Colonic mucosa (tissue), 4 donors: ENCODE data around the gene CDIP1. TPM values are rescaled to one million over a fixed set of nuclear protein-coding genes. Genes with fewer than 3 reads are reported as not detected.
"Not testable (repeated sequence)": the region's sequence is repeated elsewhere in the genome, so short reads cannot be mapped to it uniquely, and the experiment has no call there.

Experiments
- DNase-seq: peaks from one replicate; pipeline ENCODE4 v3.0.0-alpha.2; 2020
- H3K27ac ChIP-seq: fragments of 200-600 bp; one replicate; pipeline ENCODE4 v1.8.0; 2021
- H3K27me3 ChIP-seq: fragments of 200-600 bp; one replicate; pipeline ENCODE4 v1.8.0; 2021
- H3K36me3 ChIP-seq: fragments of 200-600 bp; one replicate; pipeline ENCODE4 v1.8.0; 2021
- H3K4me1 ChIP-seq: fragments of 200-600 bp; one replicate; pipeline ENCODE4 v1.8.0; 2021; ENCODE audit warnings: mild to moderate bottlenecking
- H3K4me3 ChIP-seq: fragments of 200-600 bp; one replicate; pipeline ENCODE4 v1.8.0; 2021
- H3K9ac ChIP-seq, 2 donors: one replicate each; pipeline ENCODE4 v1.7.0; 2013; ENCODE audit warnings: control low read depth in 2 of 2, low read depth in 2 of 2, low read length in 2 of 2
- H3K9me3 ChIP-seq: fragments of 200-600 bp; one replicate; pipeline ENCODE4 v1.8.0; 2021
- intact Hi-C: fragments of 100-400 bp; cut with DNase I; formaldehyde crosslinking; loops from one replicate; pipeline ENCODE4 v1.14.1; 2022
- total RNA-seq, 2 donors: library from RNA; stranded (reverse); fragmentation: NEBNext Ultra II Directional in 1 of 2; extraction: Animal tissue kit (Norgen Biotek cat#: 25700) in 1 of 2; gene quantifications; one replicate each; pipeline ENCODE4 v1.2.1, GENCODE V29; 2021
- TF ChIP-seq, protein P1 (sequence below): fragments of 200-600 bp; IDR thresholded peaks from one replicate; pipeline ENCODE4 v1.8.0; 2022; ENCODE audit warnings: antibody characterized with exemption, mild to moderate bottlenecking
- donor health status: healthy.
- donor health status: DM: no; HTN: no; CAD: no.
- donor health status: DM: no; HTN: no; CAD: no.

The CDIP1 gene
- total RNA-seq, 2 donors from 2014 or later, result 13.1 to 18.4 TPM

- Histone ChIP-seq H3K9me3 (no peaks in the 10 kb centered on the region), H3K27ac (no peak overlapping the region), H3K9ac (no peak overlapping the region), H3K36me3 (no peaks in the 10 kb centered on the region), H3K27me3 (no peaks in the 10 kb centered on the region), H3K4me1 (no peaks in the 10 kb centered on the region), H3K4me3 (no peak overlapping the region)
- DNase-seq, result no peak
- intact Hi-C loops, result no loop called here
- TF ChIP-seq, protein P1, sequence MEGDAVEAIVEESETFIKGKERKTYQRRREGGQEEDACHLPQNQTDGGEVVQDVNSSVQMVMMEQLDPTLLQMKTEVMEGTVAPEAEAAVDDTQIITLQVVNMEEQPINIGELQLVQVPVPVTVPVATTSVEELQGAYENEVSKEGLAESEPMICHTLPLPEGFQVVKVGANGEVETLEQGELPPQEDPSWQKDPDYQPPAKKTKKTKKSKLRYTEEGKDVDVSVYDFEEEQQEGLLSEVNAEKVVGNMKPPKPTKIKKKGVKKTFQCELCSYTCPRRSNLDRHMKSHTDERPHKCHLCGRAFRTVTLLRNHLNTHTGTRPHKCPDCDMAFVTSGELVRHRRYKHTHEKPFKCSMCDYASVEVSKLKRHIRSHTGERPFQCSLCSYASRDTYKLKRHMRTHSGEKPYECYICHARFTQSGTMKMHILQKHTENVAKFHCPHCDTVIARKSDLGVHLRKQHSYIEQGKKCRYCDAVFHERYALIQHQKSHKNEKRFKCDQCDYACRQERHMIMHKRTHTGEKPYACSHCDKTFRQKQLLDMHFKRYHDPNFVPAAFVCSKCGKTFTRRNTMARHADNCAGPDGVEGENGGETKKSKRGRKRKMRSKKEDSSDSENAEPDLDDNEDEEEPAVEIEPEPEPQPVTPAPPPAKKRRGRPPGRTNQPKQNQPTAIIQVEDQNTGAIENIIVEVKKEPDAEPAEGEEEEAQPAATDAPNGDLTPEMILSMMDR, result no peak
Observed at GRCh38 chr16:4576008-4576407, 37.4 kb upstream of the CDIP1 start.

GRCh38 chr16:4574919-4575705 lies 36.5 kb upstream of the CDIP1 start:
- no peaks in the 10 kb centered on the region for H3K36me3 ChIP-seq
- TF ChIP-seq, protein P1, result no peak
- intact Hi-C loops, result no loop called here
- H3K27me3 ChIP-seq, result no peaks in the 10 kb centered on the region
- DNase-seq, result no peak
- H3K9ac ChIP-seq, result no peak overlapping the region
- H3K9me3 ChIP-seq, result no peaks in the 10 kb centered on the region
- no peak overlapping the region for H3K27ac ChIP-seq
- H3K4me1 ChIP-seq, result no peaks in the 10 kb centered on the region
- no peak overlapping the region for H3K4me3 ChIP-seq

DNA sequence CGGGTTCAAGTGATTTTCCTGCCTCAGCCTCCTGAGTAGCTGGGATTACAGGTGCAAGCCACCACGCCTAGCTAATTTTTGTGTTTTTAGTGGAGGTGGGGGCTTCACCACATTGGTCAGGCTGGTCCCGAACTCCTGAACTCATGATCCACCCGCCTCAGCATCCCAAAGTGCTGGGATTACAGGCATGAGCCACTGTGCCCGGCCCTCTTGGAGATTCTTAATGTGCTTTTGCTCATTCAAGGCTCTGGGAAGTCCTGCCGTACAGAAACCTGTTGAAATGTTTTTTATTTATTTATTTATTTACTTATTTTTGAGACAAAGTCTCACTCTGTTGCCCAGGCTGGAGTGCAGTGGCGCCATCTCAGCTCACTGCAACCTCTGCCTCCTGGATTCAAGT lies 35.4 kb upstream of the CDIP1 start:
- H3K9ac ChIP-seq, H3K36me3 ChIP-seq, H3K4me1 ChIP-seq, DNase-seq, H3K27ac ChIP-seq, H3K9me3 ChIP-seq, H3K4me3 ChIP-seq, intact Hi-C loops, H3K27me3 ChIP-seq: not testable (repeated sequence)

- Histone ChIP-seq H3K27ac (no peak overlapping the region), H3K9me3 (no peaks in the 10 kb centered on the region), H3K9ac (no peak overlapping the region), H3K27me3 (no peaks in the 10 kb centered on the region), H3K36me3 (no peaks in the 10 kb centered on the region), H3K4me1 (no peaks in the 10 kb centered on the region), H3K4me3 (no peak overlapping the region)
- no peak for DNase-seq
- TF ChIP-seq, protein P1, result no peak
- intact Hi-C loops, result no loop called here
Observed at GRCh38 chr16:4572715-4573114, 34.1 kb upstream of the CDIP1 start.

- TF ChIP-seq, protein P1, result no peak
- Histone ChIP-seq H3K27ac (no peak overlapping the region), H3K4me3 (no peak overlapping the region), H3K4me1 (no peaks in the 10 kb centered on the region), H3K9ac (no peak overlapping the region), H3K36me3 (no peaks in the 10 kb centered on the region), H3K27me3 (no peaks in the 10 kb centered on the region), H3K9me3 (no peaks in the 10 kb centered on the region)
- no peak for DNase-seq
- intact Hi-C loops, result no loop called here
Observed at GRCh38 chr16:4570688-4571321, 32.2 kb upstream of the CDIP1 start.

DNA sequence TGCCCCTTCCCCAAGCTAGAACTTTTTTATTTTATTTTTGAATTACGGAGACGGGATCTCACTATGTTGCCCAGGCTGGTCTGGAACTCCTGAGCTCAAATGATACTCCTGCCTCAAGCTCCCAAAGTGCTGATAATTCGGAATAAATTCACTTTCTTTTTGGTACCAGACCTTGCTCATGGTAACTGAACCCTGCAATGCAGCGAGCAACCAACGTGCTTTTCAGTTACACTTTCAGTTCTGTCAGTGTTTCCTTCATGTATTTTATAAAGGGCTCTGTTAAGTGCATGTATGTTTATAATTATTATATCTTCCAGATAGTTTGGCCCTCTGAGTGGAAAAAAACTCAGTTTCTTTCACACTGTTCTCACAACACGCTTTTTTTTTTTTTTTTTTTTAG lies 31.5 kb upstream of the CDIP1 start:
- H3K36me3 ChIP-seq, result no peaks in the 10 kb centered on the region
- TF ChIP-seq, protein P1, result no peak
- no peaks in the 10 kb centered on the region for H3K27me3 ChIP-seq
- DNase-seq, result no peak
- no peak overlapping the region for H3K9ac ChIP-seq
- no peak overlapping the region for H3K27ac ChIP-seq
- H3K4me3 ChIP-seq, result no peak overlapping the region
- intact Hi-C loops, result no loop called here
- H3K4me1 ChIP-seq, result no peaks in the 10 kb centered on the region
- H3K9me3 ChIP-seq, result no peaks in the 10 kb centered on the region
